ENCODE measurements around the gene FBXO8.
"Not testable (repeated sequence)": the region's sequence is repeated elsewhere in the genome, so short reads cannot be mapped to it uniquely, and the experiment has no call there.

Gene FBXO8, protein sequence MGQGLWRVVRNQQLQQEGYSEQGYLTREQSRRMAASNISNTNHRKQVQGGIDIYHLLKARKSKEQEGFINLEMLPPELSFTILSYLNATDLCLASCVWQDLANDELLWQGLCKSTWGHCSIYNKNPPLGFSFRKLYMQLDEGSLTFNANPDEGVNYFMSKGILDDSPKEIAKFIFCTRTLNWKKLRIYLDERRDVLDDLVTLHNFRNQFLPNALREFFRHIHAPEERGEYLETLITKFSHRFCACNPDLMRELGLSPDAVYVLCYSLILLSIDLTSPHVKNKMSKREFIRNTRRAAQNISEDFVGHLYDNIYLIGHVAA

DNA sequence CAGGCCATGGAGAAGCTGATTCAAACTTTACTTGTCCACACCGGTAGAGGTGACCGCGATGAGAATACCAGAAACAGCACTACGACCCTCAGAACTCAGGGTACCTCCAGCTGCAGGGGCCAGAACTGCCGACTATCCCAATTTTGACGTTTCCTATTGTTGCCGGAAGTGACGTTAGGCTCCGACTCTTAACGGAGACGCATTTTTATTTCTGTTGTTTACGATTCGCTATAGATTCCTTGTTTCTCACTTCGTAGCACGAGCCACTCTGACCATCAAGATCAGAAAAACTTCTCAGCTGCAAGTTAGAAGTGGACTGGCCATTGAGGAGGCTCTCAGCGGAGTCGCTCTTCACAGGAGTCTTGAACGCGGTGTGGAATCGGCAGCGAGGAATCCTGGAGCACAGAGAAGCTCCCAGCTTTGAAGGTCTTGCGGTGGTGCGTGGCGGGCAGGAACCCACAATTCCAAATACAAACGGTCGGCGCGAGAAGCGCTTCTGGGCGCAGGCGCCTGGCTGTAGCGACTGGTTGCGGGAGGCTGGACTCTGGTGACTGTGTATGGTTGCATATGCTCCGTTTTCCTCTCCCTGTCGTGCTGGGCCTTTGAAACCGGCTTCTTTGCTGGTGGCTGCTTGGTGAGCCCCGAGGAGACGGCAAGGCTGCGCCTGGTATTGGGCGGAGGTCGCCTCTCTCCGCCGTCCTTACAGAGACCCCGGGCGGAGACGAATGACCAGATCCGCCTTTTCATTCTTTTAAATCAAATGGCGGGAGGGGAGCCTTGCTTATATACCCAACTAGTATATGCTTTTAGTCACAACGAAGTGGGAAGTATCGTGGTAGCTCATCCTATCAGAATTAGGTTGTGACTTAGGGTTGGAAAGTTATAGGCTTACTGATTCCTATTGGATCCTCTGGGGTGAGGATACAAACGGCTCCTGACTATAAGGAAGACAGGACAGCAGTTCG lies at the start of gene FBXO8, which contains the start of gene CEP44:
TSS of gene FBXO8 (minus strand) at position 161 of the 965 bp plus-strand sequence. CDS start 20,575 bp downstream, outside the sequence.
TSS of gene CEP44 (plus strand) at position 405 of the 965 bp plus-strand sequence. CDS start 15,211 bp downstream, outside the sequence.
- DNase-seq (ENCODE audit: low spot score) = peak; percentile 59

DNA sequence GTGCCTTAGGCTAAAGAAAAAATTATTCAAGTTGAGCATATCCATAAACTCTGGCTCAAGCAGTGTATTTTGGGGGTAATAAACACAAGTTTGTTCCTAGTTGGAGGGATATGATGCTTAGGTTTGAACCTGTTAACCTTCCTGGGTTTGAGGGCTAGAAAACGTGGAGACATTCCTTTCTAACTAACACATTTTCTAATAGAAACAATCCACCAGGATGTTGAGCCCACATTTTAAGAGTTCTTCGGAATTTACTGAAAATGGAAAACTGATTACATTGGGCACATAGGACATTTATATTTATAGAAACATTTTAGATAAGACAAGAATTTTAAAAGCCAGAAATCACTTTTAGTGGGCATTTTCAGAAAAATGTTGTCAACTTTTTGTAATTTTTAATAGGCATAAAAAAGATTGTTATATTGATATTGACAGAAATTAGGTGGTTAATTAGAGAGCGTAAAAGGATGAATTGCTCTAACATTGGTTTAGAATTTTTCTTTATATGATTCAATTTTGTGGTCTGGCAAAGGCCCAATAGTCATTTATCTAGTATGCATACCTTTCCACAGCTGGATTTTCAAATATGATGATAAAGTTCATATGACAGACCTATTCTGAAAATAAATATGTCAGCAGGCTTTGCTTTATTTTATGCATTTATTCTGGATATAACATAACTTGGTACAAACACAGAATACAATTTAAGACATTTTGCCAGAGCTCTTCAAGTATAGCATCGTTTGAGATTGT lies 49.5 kb upstream of the FBXO8 start:
- no peak for DNase-seq (ENCODE audit: low spot score)

DNA sequence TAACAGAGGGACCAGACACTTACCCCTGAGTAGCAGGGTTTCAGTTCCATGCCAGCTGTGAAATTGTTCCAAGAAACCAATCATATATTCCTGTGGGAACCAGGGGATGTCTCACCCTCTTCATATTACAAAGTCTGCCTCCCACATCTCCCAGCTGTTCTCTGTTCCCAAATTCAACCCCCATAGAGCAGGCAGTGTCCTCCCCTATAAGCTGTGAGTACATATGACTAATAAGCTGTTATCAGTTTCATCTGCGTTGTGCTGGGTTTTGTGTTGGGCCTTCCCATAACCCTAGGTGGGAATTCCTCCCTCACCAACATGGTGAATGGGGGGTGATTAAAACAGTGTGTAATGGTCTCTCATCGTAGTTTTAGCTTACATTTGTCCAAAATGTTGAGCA lies 41.3 kb upstream of the FBXO8 start:
- no peak for DNase-seq (ENCODE audit: low spot score)

DNA sequence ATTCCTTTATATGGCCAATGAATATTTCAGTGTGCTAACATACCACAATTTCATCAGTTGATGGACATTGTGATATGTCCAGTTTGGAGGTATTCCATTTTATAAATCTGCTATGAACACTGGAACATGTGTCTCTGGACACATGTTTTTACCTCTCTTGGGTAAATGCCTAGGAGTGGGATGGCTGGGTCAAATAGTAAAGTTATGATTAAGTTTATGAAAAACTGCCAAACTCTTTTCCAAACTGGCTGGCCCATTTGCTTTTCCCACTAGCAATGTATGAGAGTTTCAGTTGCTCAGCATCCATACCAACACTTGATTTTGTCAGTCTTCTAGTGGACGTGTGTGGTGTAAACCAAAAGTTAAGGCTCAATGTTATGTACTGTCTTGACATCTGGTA lies 40.8 kb upstream of the FBXO8 start:
- DNase-seq (ENCODE audit: low spot score) = no peak

DNA sequence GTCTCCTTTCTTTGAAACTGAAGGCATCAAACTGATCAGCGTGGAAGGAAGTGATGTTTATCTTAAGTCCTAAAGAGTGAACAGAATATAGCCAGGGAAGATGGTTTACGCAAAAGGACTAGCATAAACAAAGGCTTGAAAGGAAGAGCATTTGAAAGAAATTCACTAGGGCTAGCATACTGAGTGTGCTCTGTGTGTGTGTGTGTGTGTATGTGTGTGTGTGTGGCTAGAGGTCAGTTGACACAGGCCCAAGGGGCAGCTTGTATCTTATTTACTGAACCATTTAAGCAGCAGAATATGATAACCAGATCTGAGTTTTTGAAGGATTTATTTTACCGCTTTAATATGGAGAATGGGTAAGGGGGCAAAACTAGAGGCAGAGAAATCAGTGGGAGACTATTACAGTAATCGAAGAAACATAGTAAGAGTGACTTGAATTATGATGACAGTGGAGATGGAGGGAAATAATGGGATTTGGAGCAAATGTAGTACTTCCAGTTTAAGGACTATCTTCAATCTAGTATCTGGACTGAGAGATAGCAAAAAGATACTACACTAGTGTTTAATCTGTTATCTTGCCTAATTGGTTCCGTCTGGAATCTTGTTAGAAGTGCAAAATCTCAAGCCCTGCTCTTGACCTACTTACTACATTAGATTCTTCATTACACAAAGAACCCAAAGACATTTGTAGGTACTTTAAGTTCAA lies 37.2 kb upstream of the FBXO8 start:
- no peak for DNase-seq (ENCODE audit: low spot score)

DNA sequence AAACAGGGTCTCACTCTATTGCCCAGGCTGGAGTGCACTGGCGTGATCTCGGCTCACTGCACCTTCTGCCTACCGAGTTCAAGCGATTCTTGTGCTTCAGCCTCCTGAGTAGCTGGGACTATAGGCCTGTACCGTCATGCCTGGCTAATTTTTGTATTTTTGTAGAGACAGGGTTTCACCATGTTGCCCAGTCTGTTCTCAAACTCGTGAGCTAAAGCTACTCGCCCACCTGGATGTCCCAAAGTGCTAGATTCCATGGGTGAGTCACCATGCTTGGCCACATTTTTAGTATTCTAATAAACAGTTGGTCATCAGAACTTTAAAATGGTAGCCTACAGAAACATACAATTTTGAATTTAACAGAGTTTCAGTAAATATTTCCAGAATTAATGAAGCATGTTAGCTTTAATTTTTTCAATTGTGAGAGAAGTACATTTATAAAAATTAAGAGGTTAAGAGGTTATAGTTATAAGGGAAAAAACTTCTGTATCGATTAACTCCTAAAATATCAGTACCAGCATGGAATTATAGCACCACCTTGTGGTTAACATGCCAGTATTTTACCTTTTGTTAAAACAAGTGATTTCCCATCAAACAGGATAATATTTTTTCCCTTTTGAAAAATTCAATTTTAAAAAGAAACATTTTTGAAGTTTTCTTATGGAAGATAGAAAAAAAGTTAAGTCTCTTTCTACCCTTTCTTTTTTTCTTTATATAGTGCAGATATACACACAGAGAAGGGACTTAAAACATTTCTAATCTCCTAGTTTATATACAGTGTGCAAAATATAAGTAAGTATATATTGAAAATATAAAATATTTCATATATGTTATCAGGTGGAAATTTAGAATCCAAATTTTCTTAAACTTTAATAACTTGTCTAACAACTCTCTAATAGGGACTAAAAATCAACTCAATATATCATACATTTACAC lies 35.6 kb upstream of the FBXO8 start:
- no peak for DNase-seq (ENCODE audit: low spot score)

DNA sequence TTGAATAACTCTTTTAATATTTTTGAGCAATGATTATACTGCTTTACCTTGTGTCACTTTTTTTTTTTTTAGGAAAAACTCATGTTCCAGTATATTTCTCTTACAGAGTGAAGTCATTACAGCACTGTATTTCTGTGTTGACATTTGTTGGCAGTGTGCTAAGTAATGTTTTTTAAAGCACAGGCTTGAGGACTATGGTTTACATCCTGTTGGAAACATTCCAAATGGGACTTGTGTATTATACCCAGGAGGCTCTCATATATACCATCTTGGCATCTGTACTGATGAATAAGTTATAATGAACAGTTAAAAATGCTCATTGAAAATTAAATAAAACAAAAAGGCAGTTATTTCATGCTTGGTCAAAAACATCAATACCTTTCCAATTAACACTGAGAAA lies 34.1 kb upstream of the FBXO8 start:
- no peak for DNase-seq (ENCODE audit: low spot score)

DNA sequence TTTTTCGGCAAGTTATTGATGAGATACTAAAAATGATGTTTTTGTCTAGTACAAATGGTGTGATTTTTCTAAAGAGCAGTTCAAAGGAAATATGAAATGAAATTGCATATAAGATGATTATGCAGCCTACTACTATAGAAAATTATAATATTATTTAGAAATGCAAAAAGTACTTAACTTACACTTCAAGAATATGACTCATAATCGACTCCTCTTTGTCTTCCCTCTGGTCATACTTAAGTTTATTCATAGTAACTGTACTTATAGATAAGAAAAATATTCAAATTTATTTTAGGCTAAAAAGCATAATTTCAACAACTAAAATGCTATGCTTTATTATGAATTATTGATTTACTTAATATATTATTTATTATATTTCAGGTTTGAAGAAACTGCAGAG lies 33.5 kb upstream of the FBXO8 start:
- no peak for DNase-seq (ENCODE audit: low spot score)

DNA sequence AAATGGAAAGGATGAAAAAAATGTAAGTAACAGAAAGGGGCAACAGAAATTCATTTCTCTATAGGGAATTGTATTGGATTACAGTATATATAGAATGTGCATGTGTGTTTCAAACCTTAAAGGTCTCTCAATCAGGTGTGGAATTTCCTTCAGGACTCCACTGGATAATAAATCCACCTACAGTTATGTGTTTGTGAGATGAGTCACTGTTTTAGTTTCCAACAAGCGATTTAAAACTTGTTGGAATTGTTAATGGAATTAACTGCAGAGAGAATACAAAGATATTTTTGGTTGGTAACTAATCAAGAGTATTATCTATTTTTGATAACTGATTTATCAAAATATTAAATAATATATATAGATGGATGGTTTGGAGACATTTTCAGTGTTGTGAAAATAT lies 33.1 kb upstream of the FBXO8 start:
- DNase-seq (ENCODE audit: low spot score) = no peak

DNA sequence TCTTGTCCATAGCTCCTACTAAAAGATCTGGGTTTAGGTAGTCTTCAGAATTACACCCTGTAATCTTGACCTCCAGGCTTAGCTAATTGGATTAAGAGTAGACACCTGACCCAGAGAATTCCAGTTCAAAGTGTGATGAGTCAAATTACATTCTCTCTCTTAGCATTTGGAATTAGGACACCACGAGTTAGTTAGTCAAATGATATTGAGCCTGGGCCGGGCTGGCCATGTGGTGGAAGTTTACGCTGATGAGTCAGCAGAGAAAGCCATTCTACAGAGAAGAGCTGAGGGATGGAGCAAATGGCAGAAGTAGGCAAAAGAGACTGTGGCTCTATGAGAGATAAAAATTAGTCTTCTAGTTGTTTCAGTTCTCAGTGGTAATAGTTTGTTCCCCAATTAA lies 31.3 kb upstream of the FBXO8 start:
- DNase-seq (ENCODE audit: low spot score) = no peak

DNA sequence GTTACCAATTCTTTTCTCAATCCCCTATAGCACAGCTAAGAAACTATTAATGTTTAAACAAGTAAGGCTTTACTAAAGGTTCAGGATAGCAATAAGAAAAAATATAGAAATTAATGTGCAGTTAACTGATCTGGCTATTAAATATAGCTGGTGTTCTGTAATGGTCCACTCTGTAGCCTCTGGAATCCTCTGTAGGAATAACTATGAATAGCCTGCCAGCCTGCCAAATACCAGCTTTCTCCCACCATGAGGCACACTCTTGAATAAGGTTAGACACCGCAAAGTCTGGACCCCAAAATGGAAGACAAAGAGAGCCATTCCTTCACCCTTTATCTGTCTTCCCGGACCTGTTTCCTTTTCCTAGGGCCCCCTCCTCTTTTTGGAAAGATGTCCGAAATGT lies 30.8 kb upstream of the FBXO8 start:
- no peak for DNase-seq (ENCODE audit: low spot score)

DNA sequence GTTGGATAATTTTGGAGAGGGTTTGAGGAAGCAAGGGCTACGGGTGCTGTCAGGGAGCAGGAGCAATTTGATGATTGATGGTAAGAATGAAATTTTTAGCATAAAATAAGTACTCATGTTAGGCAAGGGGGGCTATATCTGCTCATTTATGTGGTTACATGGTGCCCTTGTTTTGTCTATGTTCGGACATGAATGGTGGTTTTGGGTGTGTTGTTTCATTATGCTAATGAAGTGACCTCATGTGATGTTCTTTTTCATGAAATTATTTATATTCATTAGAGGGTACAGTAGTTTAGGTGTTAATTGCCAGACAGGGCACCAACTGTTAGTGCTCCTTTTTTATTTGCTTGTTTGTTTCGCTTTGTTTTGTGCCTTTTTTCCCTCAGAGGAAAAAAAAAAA lies 29.5 kb upstream of the FBXO8 start:
- no peak for DNase-seq (ENCODE audit: low spot score)

DNA sequence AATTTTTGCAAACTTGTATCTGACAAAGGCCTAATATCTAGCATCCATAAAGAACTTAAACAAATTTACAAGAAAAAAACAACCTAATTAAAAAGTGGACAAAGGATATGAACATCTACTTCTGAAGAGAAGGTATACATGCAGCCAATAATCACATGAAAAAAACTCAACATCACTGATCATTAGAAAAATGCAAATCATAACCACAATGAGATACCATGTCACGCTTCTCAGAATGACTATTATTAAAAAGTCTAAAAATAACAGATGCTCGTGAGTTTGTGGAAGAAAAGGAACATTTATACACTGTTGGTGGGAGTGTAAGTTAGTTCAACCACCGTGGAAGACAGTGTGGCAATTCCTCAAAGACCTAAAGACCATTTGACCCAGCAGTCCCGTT lies 24.2 kb upstream of the FBXO8 start:
- DNase-seq (ENCODE audit: low spot score) = no peak

DNA sequence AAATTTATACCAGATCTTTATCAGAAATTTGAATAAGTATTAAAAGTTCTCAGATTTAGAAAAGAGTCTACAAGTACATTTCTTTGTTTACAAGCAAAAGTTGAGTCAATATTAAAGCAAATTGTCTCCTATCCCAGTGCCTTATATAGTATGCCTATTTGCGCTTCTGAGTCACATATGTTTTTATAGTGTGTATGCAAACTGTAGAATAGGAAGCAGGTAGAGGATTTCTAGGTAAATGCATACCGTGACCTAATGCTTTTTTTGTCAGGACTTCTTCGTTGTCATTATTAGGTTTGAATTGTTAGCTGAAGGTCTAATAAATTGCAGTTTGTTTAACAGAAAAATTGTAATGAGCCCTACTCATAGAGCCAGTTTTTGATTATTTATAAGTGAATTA lies 22.5 kb upstream of the FBXO8 start:
- DNase-seq (ENCODE audit: low spot score) = no peak

DNA sequence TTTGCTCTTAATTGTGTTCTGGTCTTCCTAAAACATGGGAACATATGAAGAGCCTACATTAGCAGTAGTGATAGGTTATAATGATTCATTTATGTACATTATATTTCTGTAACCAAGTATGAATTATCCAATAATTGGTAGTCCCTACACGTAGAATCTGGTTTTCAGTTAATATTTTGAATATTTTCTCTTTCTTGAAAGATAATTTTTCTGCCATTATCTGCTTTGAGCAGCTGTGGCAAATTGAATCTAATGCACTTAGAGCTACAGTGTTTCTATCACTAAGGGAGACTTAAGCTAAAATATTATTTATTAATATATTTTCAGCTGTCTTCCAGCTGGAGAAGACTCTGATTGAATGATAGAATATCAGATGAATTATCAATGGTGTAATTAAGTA lies 21.2 kb upstream of the FBXO8 start:
- no peak for DNase-seq (ENCODE audit: low spot score)

DNA sequence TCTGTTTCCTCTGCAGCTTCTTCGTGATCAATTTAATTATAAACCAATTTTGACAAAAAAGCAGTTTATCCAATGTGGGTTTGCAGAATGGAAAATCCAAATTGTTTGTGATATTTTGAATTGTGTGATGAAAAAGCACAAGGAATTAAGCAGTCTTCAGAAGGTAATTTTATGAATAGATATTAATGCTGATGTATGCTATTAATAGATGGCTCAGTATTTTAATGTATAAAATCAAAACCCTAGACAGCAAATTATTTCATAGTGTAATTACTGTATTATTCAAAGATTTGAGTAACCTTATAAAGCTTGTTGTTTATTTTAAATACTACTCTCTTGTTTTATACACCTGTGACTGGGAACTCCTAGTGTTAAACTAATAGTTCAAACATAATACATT lies 20.2 kb upstream of the FBXO8 start:
- DNase-seq (ENCODE audit: low spot score) = no peak

DNA sequence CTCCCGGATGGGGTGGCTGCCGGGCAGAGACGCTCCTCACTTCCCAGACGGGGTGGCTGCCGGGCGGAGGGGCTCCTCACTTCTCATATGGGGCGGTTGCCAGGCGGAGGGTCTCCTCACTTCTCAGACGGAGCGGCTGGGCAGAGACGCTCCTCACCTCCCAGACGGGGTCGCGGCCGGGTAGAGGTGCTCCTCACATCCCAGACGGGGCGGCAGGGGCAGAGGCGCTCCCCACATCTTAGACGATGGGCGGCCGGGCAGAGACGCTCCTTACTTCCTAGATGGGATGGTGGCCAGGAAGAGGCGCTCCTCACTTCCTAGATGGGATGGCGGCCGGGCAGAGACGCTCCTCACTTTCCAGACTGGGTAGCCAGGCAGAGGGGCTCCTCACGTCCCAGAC lies 11.7 kb upstream of the FBXO8 start:
- DNase-seq (ENCODE audit: low spot score) = not testable (repeated sequence)

DNA sequence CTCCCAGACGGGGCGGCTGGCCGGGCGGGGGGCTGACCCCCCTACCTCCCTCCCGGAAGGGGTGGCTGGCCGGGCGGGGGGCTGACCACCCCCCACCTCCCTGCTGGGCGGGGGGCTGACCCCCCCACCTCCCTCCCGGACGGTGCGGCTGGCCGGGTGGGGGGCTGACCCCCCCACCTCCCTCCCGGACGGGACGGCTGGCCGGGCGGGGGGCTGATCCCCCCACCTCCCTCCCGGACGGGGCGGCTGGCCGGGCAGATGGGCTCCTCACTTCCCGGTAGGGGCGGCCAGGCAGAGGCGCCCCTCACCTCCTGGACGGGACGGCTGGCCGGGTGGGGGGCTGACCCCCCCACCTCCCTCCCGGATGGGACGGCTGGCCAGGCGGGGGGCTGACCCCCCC lies 11.2 kb upstream of the FBXO8 start:
- DNase-seq (ENCODE audit: low spot score) = not testable (repeated sequence)

DNA sequence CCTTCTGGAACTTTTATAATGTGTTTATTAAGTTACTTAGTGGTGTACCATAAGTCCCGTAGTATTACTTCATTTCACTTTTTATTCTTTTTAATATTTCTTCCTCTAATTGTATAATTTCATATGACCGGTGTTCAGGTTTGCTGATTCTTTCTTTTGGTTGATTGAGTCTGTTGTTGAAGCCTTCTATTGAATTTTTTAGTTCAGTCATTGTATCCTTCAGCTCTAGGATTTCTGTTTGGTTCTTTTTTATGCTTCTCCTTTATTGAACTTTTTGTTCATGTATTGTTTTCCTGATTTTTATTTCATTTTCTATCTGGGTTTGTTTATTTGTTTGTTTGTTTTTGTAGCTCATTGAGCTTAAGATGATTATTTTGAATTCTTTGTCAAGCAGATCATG lies 9.0 kb upstream of the FBXO8 start:
- no peak for DNase-seq (ENCODE audit: low spot score)

DNA sequence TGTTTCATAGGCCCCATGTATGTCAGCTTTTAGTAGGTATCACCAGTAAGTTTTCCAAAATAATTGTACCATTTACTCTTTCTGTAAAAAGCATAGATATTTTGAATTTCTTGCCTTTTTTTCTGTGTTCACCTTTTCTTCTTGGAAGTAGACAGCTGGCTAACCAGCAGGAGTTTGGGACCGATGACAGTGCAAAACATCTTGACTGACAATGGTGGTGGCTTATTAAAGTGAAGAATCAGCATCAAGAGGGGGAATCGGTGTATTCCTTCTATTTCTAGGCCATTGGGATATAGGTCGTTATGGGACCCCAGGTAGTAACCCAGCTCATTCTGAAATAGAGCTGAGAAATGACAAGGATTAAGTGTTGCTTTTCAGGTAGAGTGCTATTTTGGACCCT lies 3.4 kb upstream of the FBXO8 start:
- no peak for DNase-seq (ENCODE audit: low spot score)

DNA sequence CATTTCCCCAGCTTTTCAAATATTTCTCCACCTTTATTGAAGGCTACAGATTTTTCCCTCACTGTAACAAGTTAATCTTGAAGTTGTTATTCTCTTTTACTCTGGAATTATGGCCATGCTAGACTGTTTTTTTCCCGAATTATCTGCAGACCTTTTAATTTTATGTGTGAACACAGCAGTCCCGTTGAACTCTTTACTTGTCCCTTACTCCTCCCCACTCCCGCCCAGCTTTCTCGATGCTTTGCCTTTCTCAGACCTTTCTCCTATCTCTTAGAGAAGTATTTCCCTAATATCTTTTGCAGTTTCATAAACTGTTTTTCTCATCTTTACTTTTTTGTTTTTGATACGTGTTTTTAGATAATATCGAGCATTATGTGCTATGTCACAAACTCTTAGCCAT lies 1.0 kb upstream of the FBXO8 start:
- DNase-seq (ENCODE audit: low spot score) = no peak

Measured in HuH-7 (cell line).